Peyer's patch (tissue), 4 donors: ENCODE data around the gene TSEN54.

Experiments used
- CTCF ChIP-seq, 6 experiments: fragments of 450-650 bp in 4 of 6; fragments of 200-600 bp in 2 of 6; sonication (generic) in 1 of 6; IDR thresholded peaks; one replicate each; pipeline ENCODE4 v1.5.1; 2017 to 2019; ENCODE audit warnings: antibody characterized with exemption in 6 of 6, mild to moderate bottlenecking in 3 of 6, moderate library complexity in 1 of 6
- POLR2A ChIP-seq, 2 donors: fragments of 450-650 bp; IDR thresholded peaks; one replicate each; pipeline ENCODE4 v1.5.1; 2017; ENCODE audit warnings: antibody characterized with exemption in 2 of 2, mild to moderate bottlenecking in 2 of 2, moderate library complexity in 2 of 2

GRCh38 chr17:75548813-75549212 is 32.5 kb downstream of the TSEN54 start:
- TF ChIP-seq CTCF (IDR thresholded peaks at IDR 0.05) (no peak), POLR2A (IDR thresholded peaks at IDR 0.05) (no peak)
